RPMI8226 (cell line): ENCODE results near the gene TMEM89.

Experiments used
- DNase-seq: peaks from one replicate; pipeline ENCODE4 v3.0.0-alpha.2; 2015

TMEM89 gene

GRCh38 chr3:48641396-48641795 is 19.8 kb upstream of the TMEM89 start:
- no peak for DNase-seq

- DNase-seq, result no peak
Observed at GRCh38 chr3:48639944-48640606, 18.5 kb upstream of the TMEM89 start.

GRCh38 chr3:48637305-48637704 is 15.7 kb upstream of the TMEM89 start:
- no peak for DNase-seq

GRCh38 chr3:48636149-48636655 is 14.6 kb upstream of the TMEM89 start:
- no peak for DNase-seq

- DNase-seq, result peak; percentile 96
Observed at GRCh38 chr3:48635222-48636021, 13.9 kb upstream of the TMEM89 start, which contains the start of gene SLC26A6. Gene SLC26A6, minus strand, starts transcription at chr3:48635461. Its CDS starts 68 bp downstream, at chr3:48635393.

- peak; percentile 53 for DNase-seq
Observed at GRCh38 chr3:48634661-48635221, 13.2 kb upstream of the TMEM89 start.

GRCh38 chr3:48633743-48634142 is 12.2 kb upstream of the TMEM89 start:
- DNase-seq, result no peak

- no peak for DNase-seq
Observed at GRCh38 chr3:48633256-48633655, 11.7 kb upstream of the TMEM89 start.

GRCh38 chr3:48631516-48632448 is 10.2 kb upstream of the TMEM89 start:
- DNase-seq, result no peak

- no peak for DNase-seq
Observed at GRCh38 chr3:48630833-48631232, 9.3 kb upstream of the TMEM89 start.

- DNase-seq, result no peak
Observed at GRCh38 chr3:48630407-48630806, 8.8 kb upstream of the TMEM89 start.

GRCh38 chr3:48629894-48630293 is 8.3 kb upstream of the TMEM89 start:
- no peak for DNase-seq

- no peak for DNase-seq
Observed at GRCh38 chr3:48628277-48629017, 6.9 kb upstream of the TMEM89 start.

- no peak for DNase-seq
Observed at GRCh38 chr3:48625600-48625999, 4.0 kb upstream of the TMEM89 start.

- no peak for DNase-seq
Observed at GRCh38 chr3:48624767-48625166, 3.2 kb upstream of the TMEM89 start.

- no peak for DNase-seq
Observed at GRCh38 chr3:48623851-48624547, 2.4 kb upstream of the TMEM89 start.

GRCh38 chr3:48619541-48620524 is 1.7 kb downstream of the TMEM89 start:
- DNase-seq, result no peak

- DNase-seq, result no peak
Observed at GRCh38 chr3:48617559-48617958, 4.0 kb downstream of the TMEM89 start.

GRCh38 chr3:48614044-48614443 is 7.5 kb downstream of the TMEM89 start:
- no peak for DNase-seq

- DNase-seq, result no peak
Observed at GRCh38 chr3:48612309-48612708, 9.3 kb downstream of the TMEM89 start.
